WTC11 (cell line): Measurements from ENCODE around the gene CHST1. TPM values are rescaled to one million over a fixed set of nuclear protein-coding genes. Genes with fewer than 3 reads are reported as not detected.

ENCODE experiments used
- ATAC-seq: fragments of 200-7000 bp; cut with Tn5 transposase; 2 replicates; pipeline ENCODE4 v1.10.0; 2021; ENCODE audit warnings: mild to moderate bottlenecking, moderate library complexity
- CTCF ChIA-PET: fragments of 300-600 bp; sonication (Branson Sonifier 250); formaldehyde crosslinking; loops from one replicate; lab custom pipeline; 2021; ENCODE audit warnings: antibody characterized with exemption; lab: Charles Lee
- POLR2A ChIA-PET: fragments of 350-600 bp; sonication (Branson Sonifier 250); formaldehyde crosslinking; loops from one replicate; lab custom pipeline; 2021; ENCODE audit warnings: antibody characterized with exemption; lab: Charles Lee
- DNase-seq: peaks from one replicate; pipeline ENCODE4 v3.0.0; 2021; ENCODE audit warnings: low spot score
- H3K27ac Mint-ChIP-seq: 2 replicates; pipeline ENCODE4 v1.8.0; 2021; ENCODE audit warnings: mixed read lengths
- H3K27me3 Mint-ChIP-seq: 2 replicates; pipeline ENCODE4 v1.8.0; 2021; ENCODE audit warnings: low read depth, mild to moderate bottlenecking, moderate library complexity, mixed read lengths
- H3K36me3 Mint-ChIP-seq: 2 replicates; pipeline ENCODE4 v1.8.0; 2021; ENCODE audit warnings: mixed read lengths
- H3K4me1 Mint-ChIP-seq: 2 replicates; pipeline ENCODE4 v1.8.0; 2022; ENCODE audit warnings: mixed read lengths
- H3K4me3 Mint-ChIP-seq: 2 replicates; pipeline ENCODE4 v1.8.0; 2021; ENCODE audit warnings: mild to moderate bottlenecking, moderate library complexity, mixed read lengths
- H3K9me3 Mint-ChIP-seq: 2 replicates; pipeline ENCODE4 v1.8.0; 2021; ENCODE audit warnings: mixed read lengths
- CBFB ChIP-seq: sonication (generic); formaldehyde crosslinking; IDR thresholded peaks from 2 replicates; pipeline ENCODE4 v1.8.1; 2022; ENCODE audit warnings: mild to moderate bottlenecking, low read depth, missing genetic modification reagents
- CDX4 ChIP-seq: fragments of 250-450 bp; sonication (Bioruptor Pico); IDR thresholded peaks from 2 replicates; pipeline ENCODE4 v1.9.0; 2021; ENCODE audit warnings: moderate library complexity, mild to moderate bottlenecking, inconsistent platforms, borderline replicate concordance
- CREM ChIP-seq: sonication (generic); formaldehyde crosslinking; IDR thresholded peaks from 2 replicates; pipeline ENCODE4 v1.8.1; 2022; ENCODE audit warnings: mild to moderate bottlenecking, missing genetic modification reagents, moderate library complexity
- CTCF ChIP-seq: fragments of 200-600 bp; IDR thresholded peaks from 2 replicates; pipeline ENCODE4 v1.8.0; 2022; ENCODE audit warnings: antibody characterized with exemption
- EMX1 ChIP-seq: fragments of 250-450 bp; sonication (Bioruptor Pico); IDR thresholded peaks from 2 replicates; pipeline ENCODE4 v1.8.0; 2021; ENCODE audit warnings: mild to moderate bottlenecking
- ESRRA ChIP-seq: sonication (generic); formaldehyde crosslinking; IDR thresholded peaks from 2 replicates; pipeline ENCODE4 v1.8.1; 2022; ENCODE audit warnings: mild to moderate bottlenecking, missing genetic modification reagents, borderline replicate concordance
- FOXK1 ChIP-seq: sonication (generic); formaldehyde crosslinking; IDR thresholded peaks from 2 replicates; pipeline ENCODE4 v1.8.0; 2022; ENCODE audit warnings: mild to moderate bottlenecking, moderate library complexity, missing genetic modification reagents
- GABPB1 ChIP-seq: sonication (generic); formaldehyde crosslinking; IDR thresholded peaks from 2 replicates; pipeline ENCODE4 v1.8.1; 2023; ENCODE audit warnings: mild to moderate bottlenecking, missing genetic modification reagents
- HMGA2 ChIP-seq: fragments of 250-450 bp; sonication (Bioruptor Pico); IDR thresholded peaks from 2 replicates; pipeline ENCODE4 v1.4.0; 2021; ENCODE audit warnings: mild to moderate bottlenecking, moderate library complexity
- HMGXB4 ChIP-seq: sonication (generic); formaldehyde crosslinking; IDR thresholded peaks from 2 replicates; pipeline ENCODE4 v1.8.1; 2023; ENCODE audit warnings: mild to moderate bottlenecking, moderate library complexity, missing genetic modification reagents
- JUN ChIP-seq: sonication (generic); formaldehyde crosslinking; IDR thresholded peaks from 2 replicates; pipeline ENCODE4 v1.8.0; 2023; ENCODE audit warnings: mild to moderate bottlenecking, missing genetic modification reagents
- KAT7 ChIP-seq: sonication (generic); formaldehyde crosslinking; IDR thresholded peaks from 2 replicates; pipeline ENCODE4 v1.8.1; 2023; ENCODE audit warnings: missing genetic modification reagents, mild to moderate bottlenecking, borderline replicate concordance
- MAX ChIP-seq: sonication (generic); formaldehyde crosslinking; IDR thresholded peaks from 2 replicates; pipeline ENCODE4 v1.8.0; 2022; ENCODE audit warnings: mild to moderate bottlenecking, missing genetic modification reagents
- MXD4 ChIP-seq: fragments of 250-450 bp; sonication (Bioruptor Pico); IDR thresholded peaks from 2 replicates; pipeline ENCODE4 v1.8.0; 2021; ENCODE audit warnings: mild to moderate bottlenecking, moderate library complexity, borderline replicate concordance
- PRRX2 ChIP-seq: fragments of 250-450 bp; sonication (Bioruptor Pico); IDR thresholded peaks from 2 replicates; pipeline ENCODE4 v1.8.0; 2021; ENCODE audit warnings: mild to moderate bottlenecking
- RELA ChIP-seq: sonication (generic); formaldehyde crosslinking; IDR thresholded peaks from 2 replicates; pipeline ENCODE4 v1.8.1; 2022; ENCODE audit warnings: missing genetic modification reagents, mild to moderate bottlenecking, borderline replicate concordance
- SMAD3 ChIP-seq: sonication (generic); formaldehyde crosslinking; IDR thresholded peaks from 2 replicates; pipeline ENCODE4 v1.8.0; 2022; ENCODE audit warnings: missing genetic modification reagents, mild to moderate bottlenecking, borderline replicate concordance
- TEAD1 ChIP-seq: sonication (generic); formaldehyde crosslinking; IDR thresholded peaks from 2 replicates; pipeline ENCODE4 v1.8.0; 2022; ENCODE audit warnings: mild to moderate bottlenecking, missing genetic modification reagents
- ZNF138 ChIP-seq: sonication (generic); formaldehyde crosslinking; conservative IDR thresholded peaks from 2 replicates; pipeline ENCODE4 v1.8.1; 2022; ENCODE audit warnings: mild to moderate bottlenecking, moderate library complexity, missing genetic modification reagents
- ZNF219 ChIP-seq: sonication (generic); formaldehyde crosslinking; IDR thresholded peaks from 2 replicates; pipeline ENCODE4 v1.8.0; 2023; ENCODE audit warnings: missing genetic modification reagents, mild to moderate bottlenecking, borderline replicate concordance
- ZNF232 ChIP-seq: sonication (generic); formaldehyde crosslinking; IDR thresholded peaks from 2 replicates; pipeline ENCODE4 v1.8.0; 2022; ENCODE audit warnings: mild to moderate bottlenecking, missing genetic modification reagents
- ZNF396 ChIP-seq: fragments of 250-450 bp; sonication (Bioruptor Pico); IDR thresholded peaks from 2 replicates; pipeline ENCODE4 v1.8.0; 2021; ENCODE audit warnings: mild to moderate bottlenecking, moderate library complexity, borderline replicate concordance
- ZNF423 ChIP-seq: fragments of 250-450 bp; sonication (Bioruptor Pico); IDR thresholded peaks from 2 replicates; pipeline ENCODE4 v2.1.2; 2022; ENCODE audit warnings: mild to moderate bottlenecking, moderate library complexity
- ZNF512 ChIP-seq: sonication (generic); formaldehyde crosslinking; IDR thresholded peaks from 2 replicates; pipeline ENCODE4 v1.8.1; 2022; ENCODE audit warnings: missing genetic modification reagents, borderline replicate concordance
- ZNF532 ChIP-seq: fragments of 250-450 bp; sonication (Bioruptor Pico); IDR thresholded peaks from 2 replicates; pipeline ENCODE4 v1.9.0; 2021; ENCODE audit warnings: mild to moderate bottlenecking, borderline replicate concordance
- ZSCAN18 ChIP-seq: fragments of 250-450 bp; sonication (Bioruptor Pico); IDR thresholded peaks from 2 replicates; pipeline ENCODE4 v2.1.2; 2022; ENCODE audit warnings: mild to moderate bottlenecking, moderate library complexity
- total RNA-seq: library from RNA; stranded (reverse); gene quantifications from 3 replicates; pipeline ENCODE4 v1.2.3, GENCODE V29; 2021

The CHST1 gene
- total RNA-seq, 1 experiment from 2014 or later = 2.4 TPM

- DNase-seq (no peak), ATAC-seq (no peak)
- no peaks in the 10 kb centered on the region for H3K36me3 Mint-ChIP-seq
- CTCF ChIA-PET = interaction anchor here (1.1 kb wide), 1 partner anchor 267 kb away, joined by 3 read pairs; no protein-coding TSS in a partner anchor
- POLR2A ChIA-PET = no interaction called here
- peaks cover 11% of the 10 kb centered on the region for H3K9me3 Mint-ChIP-seq
- TF ChIP-seq ZNF138 (CRISPR knock-in tag) (no peak), GABPB1 (CRISPR knock-in tag) (no peak), PRRX2 (CRISPR knock-in tag) (no peak), ZNF512 (CRISPR knock-in tag) (no peak), MXD4 (CRISPR knock-in tag) (no peak), KAT7 (CRISPR knock-in tag) (no peak), JUN (CRISPR knock-in tag) (no peak), CTCF (no peak), ZNF219 (CRISPR knock-in tag) (no peak), MAX (CRISPR knock-in tag) (no peak)
- no peak overlapping the region for H3K27ac Mint-ChIP-seq
- peaks cover 17% of the 10 kb centered on the region for H3K27me3 Mint-ChIP-seq
- no peak overlapping the region for H3K4me3 Mint-ChIP-seq
- H3K4me1 Mint-ChIP-seq = no peaks in the 10 kb centered on the region
Measured at GRCh38 chr11:45638051-45638450, 27.4 kb downstream of the CHST1 start.

- no peaks in the 10 kb centered on the region for H3K4me1 Mint-ChIP-seq
- no peak overlapping the region for H3K4me3 Mint-ChIP-seq
- no peak overlapping the region for H3K27ac Mint-ChIP-seq
- TF ChIP-seq ZNF396 (CRISPR knock-in tag) (no peak), HMGXB4 (CRISPR knock-in tag) (no peak), ZNF423 (CRISPR knock-in tag) (no peak), RELA (CRISPR knock-in tag) (no peak), FOXK1 (no peak), CBFB (no peak), ZNF232 (CRISPR knock-in tag) (no peak), CDX4 (CRISPR knock-in tag) (no peak), EMX1 (CRISPR knock-in tag) (no peak), TEAD1 (CRISPR knock-in tag) (no peak), ZSCAN18 (CRISPR knock-in tag) (no peak), ESRRA (no peak), HMGA2 (CRISPR knock-in tag) (no peak), CREM (CRISPR knock-in tag) (no peak), ZNF532 (no peak), SMAD3 (CRISPR knock-in tag) (no peak)
- CTCF ChIA-PET = interaction anchor here (1.0 kb wide), 1 partner anchor 265 kb away, joined by 3 read pairs; no protein-coding TSS in a partner anchor
- no peaks in the 10 kb centered on the region for H3K36me3 Mint-ChIP-seq
- ATAC-seq = no peak
- POLR2A ChIA-PET = no interaction called here
- peaks cover 16% of the 10 kb centered on the region for H3K9me3 Mint-ChIP-seq
- DNase-seq = no peak
- peaks cover 31% of the 10 kb centered on the region for H3K27me3 Mint-ChIP-seq
Measured at GRCh38 chr11:45635907-45636306, 29.5 kb downstream of the CHST1 start.
